Kidney glomerular epithelial cell (primary cell): Measurements from ENCODE around the gene ARHGEF1.
"Not testable (repeated sequence)": the region's sequence is repeated elsewhere in the genome, so short reads cannot be mapped to it uniquely, and the experiment has no call there.

ENCODE experiments used
- DNase-seq: peaks from one replicate; lab custom pipeline; 2025; lab: John Stamatoyannopoulos, UW

Gene ARHGEF1

GRCh38 chr19:41905273-41906002, 22.5 kb downstream of the ARHGEF1 start:
- no peak for DNase-seq

GRCh38 chr19:41906271-41906670, 23.3 kb downstream of the ARHGEF1 start:
- DNase-seq, result no peak

GRCh38 chr19:41906916-41907680, 24.1 kb downstream of the ARHGEF1 start:
- no peak for DNase-seq

- DNase-seq, result no peak
These were observed 25.1 kb downstream of the ARHGEF1 start for GRCh38 chr19:41907994-41908615.

- no peak for DNase-seq
These were observed 25.9 kb downstream of the ARHGEF1 start for GRCh38 chr19:41908724-41909464.

GRCh38 chr19:41909706-41910105, 26.7 kb downstream of the ARHGEF1 start:
- no peak for DNase-seq

- no peak for DNase-seq
These were observed 27.4 kb downstream of the ARHGEF1 start for GRCh38 chr19:41910240-41910991.

GRCh38 chr19:41910992-41911888, 28.3 kb downstream of the ARHGEF1 start:
- DNase-seq, result no peak

GRCh38 chr19:41911889-41912731, 29.1 kb downstream of the ARHGEF1 start:
- DNase-seq, result no peak

GRCh38 chr19:41912899-41913537, 30.0 kb downstream of the ARHGEF1 start:
- no peak for DNase-seq

GRCh38 chr19:41913538-41914423, 30.8 kb downstream of the ARHGEF1 start:
- no peak for DNase-seq

- not testable (repeated sequence) for DNase-seq
These were observed 31.4 kb downstream of the ARHGEF1 start for GRCh38 chr19:41914424-41914834.

- DNase-seq, result no peak
These were observed 32.2 kb downstream of the ARHGEF1 start for GRCh38 chr19:41915021-41915775.

GRCh38 chr19:41915776-41916414, 32.9 kb downstream of the ARHGEF1 start:
- DNase-seq, result no peak

GRCh38 chr19:41917676-41918075, 34.7 kb downstream of the ARHGEF1 start:
- no peak for DNase-seq

GRCh38 chr19:41918095-41918494, 35.1 kb downstream of the ARHGEF1 start:
- DNase-seq, result no peak
